K562 (cell line): ENCODE data around the gene PLCD4. TPM values are rescaled to one million over a fixed set of nuclear protein-coding genes. Genes with fewer than 3 reads are reported as not detected.

Source experiments
- BRD4 ChIP-seq: fragments of 200-600 bp; sonication (generic); IDR thresholded peaks from 2 replicates; pipeline ENCODE4 v1.6.1; 2017; ENCODE audit warnings: inconsistent platforms
- CBX8 ChIP-seq: fragments of 200-600 bp; sonication (generic); IDR thresholded peaks from 2 replicates; pipeline ENCODE4 v1.6.1; 2012; ENCODE audit warnings: borderline replicate concordance, mixed run types, low read depth, mild to moderate bottlenecking, moderate library complexity, mixed read lengths, low read length, control low read depth, inconsistent platforms; ENCODE audit not compliant: poor library complexity, severe bottlenecking; ENCODE audit errors: extremely low read depth
- CC2D1A ChIP-seq: fragments of 450-650 bp; IDR thresholded peaks from 2 replicates; pipeline ENCODE4 v1.6.1; 2017; ENCODE audit warnings: mild to moderate bottlenecking
- CTCFL ChIP-seq: IDR thresholded peaks from 2 replicates; pipeline ENCODE4 v1.6.1; 2011; ENCODE audit warnings: borderline replicate concordance, low read depth, mild to moderate bottlenecking, moderate library complexity, low read length; ENCODE audit not compliant: insufficient read depth, poor library complexity, severe bottlenecking
- FOXM1 ChIP-seq, 2 experiments: fragments of 450-650 bp in 1 of 2; sonication (generic) in 1 of 2; formaldehyde crosslinking in 1 of 2; IDR thresholded peaks; 2 replicates each; pipeline versions ENCODE4 v1.6.1 to v1.9.0; 2017 to 2022; ENCODE audit warnings: low read depth in 2 of 2, mild to moderate bottlenecking in 2 of 2, missing genetic modification reagents in 1 of 2, moderate library complexity in 1 of 2
- ILK ChIP-seq: fragments of 450-650 bp; IDR thresholded peaks from 2 replicates; pipeline ENCODE4 v1.6.1; 2016; ENCODE audit warnings: missing genetic modification characterization, low read depth, mild to moderate bottlenecking, missing compliant biosample characterization, moderate library complexity, borderline replicate concordance
- NKRF ChIP-seq: fragments of 450-650 bp; IDR thresholded peaks from 2 replicates; pipeline ENCODE4 v1.6.1; 2016; ENCODE audit warnings: borderline replicate concordance
- POU5F1 ChIP-seq: fragments of 150-350 bp; IDR thresholded peaks from 2 replicates; pipeline ENCODE4 v1.6.1; 2014; ENCODE audit warnings: borderline replicate concordance, low read length, low read depth, mild to moderate bottlenecking; ENCODE audit not compliant: partially characterized antibody
- SIX5 ChIP-seq, 2 experiments: IDR thresholded peaks; 2 replicates each; pipeline ENCODE4 v1.6.1; 2011; ENCODE audit warnings: low read length in 2 of 2, borderline replicate concordance in 1 of 2, low read depth in 1 of 2, mild to moderate bottlenecking in 1 of 2, moderate library complexity in 1 of 2; ENCODE audit not compliant: insufficient read depth in 1 of 2
- SMARCA5 ChIP-seq: fragments of 450-650 bp; IDR thresholded peaks from 2 replicates; pipeline ENCODE4 v1.6.1; 2016
- SMC3 ChIP-seq: conservative IDR thresholded peaks from 2 replicates; pipeline ENCODE4 v1.6.1; 2011; ENCODE audit warnings: low read depth, low read length, improper control_type of control experiment; ENCODE audit not compliant: insufficient read depth
- SRSF3 ChIP-seq: fragments of 200-400 bp; formaldehyde crosslinking; IDR thresholded peaks from 2 replicates; pipeline ENCODE4 v1.6.1; 2016; ENCODE audit warnings: mild to moderate bottlenecking, low read length, moderate library complexity; ENCODE audit not compliant: insufficient read depth
- TAF15 ChIP-seq: fragments of 200-400 bp; formaldehyde crosslinking; IDR thresholded peaks from 2 replicates; pipeline ENCODE4 v1.6.1; 2017; ENCODE audit warnings: mild to moderate bottlenecking, low read depth, low read length, moderate library complexity
- TAL1 ChIP-seq: fragments of 450-650 bp; IDR thresholded peaks from 2 replicates; pipeline ENCODE4 v1.6.1; 2016; ENCODE audit warnings: mild to moderate bottlenecking
- TCF3 ChIP-seq: sonication (generic); formaldehyde crosslinking; IDR thresholded peaks from 2 replicates; pipeline ENCODE4 v1.4.0; 2020; ENCODE audit warnings: mild to moderate bottlenecking, missing genetic modification reagents
- TCF7L2 ChIP-seq: fragments of 150-350 bp; IDR thresholded peaks from 2 replicates; pipeline ENCODE4 v1.6.1; 2016; ENCODE audit warnings: low read depth, mild to moderate bottlenecking, low read length, moderate library complexity
- TEAD2 ChIP-seq: fragments of 450-650 bp; IDR thresholded peaks from 2 replicates; pipeline ENCODE4 v1.6.1; 2016; ENCODE audit warnings: missing genetic modification characterization, control low read depth, missing compliant biosample characterization
- ZBTB2 ChIP-seq: fragments of 450-650 bp; IDR thresholded peaks from 2 replicates; pipeline ENCODE4 v1.6.1; 2016; ENCODE audit warnings: antibody characterized with exemption
- ZC3H8 ChIP-seq: fragments of 450-650 bp; IDR thresholded peaks from 2 replicates; pipeline ENCODE4 v1.6.1; 2017
- ZEB2 ChIP-seq: fragments of 450-650 bp; IDR thresholded peaks from 2 replicates; pipeline ENCODE4 v1.6.1; 2016
- ZNF143 ChIP-seq: sonication (generic); formaldehyde crosslinking; IDR thresholded peaks from 2 replicates; pipeline ENCODE4 v1.9.0; 2022; ENCODE audit warnings: mild to moderate bottlenecking, missing genetic modification reagents
- ZNF146 ChIP-seq: IDR thresholded peaks from one replicate; pipeline ENCODE4 v1.6.1; 2018; ENCODE audit warnings: missing compliant biosample characterization; ENCODE audit not compliant: unreplicated experiment
- ZNF764 ChIP-seq: fragments of 250-450 bp; sonication (Bioruptor Pico); IDR thresholded peaks from 2 replicates; pipeline ENCODE4 v1.4.0; 2020; ENCODE audit warnings: low read depth, mild to moderate bottlenecking, moderate library complexity
- polyA plus RNA-seq, 8 experiments: library from polyadenylated mRNA; depleted of rRNA in 4 of 8; stranded (reverse) in 5 of 8; unstranded in 3 of 8; fragments of >200 nt; fragmentation: Nextera tagmentation in 2 of 8; fragmentation: Illumina TruSeq in 1 of 8; extraction: Ambion mirVana in 2 of 8; extraction: Trizol in 1 of 8; gene quantifications; 2 replicates each; pipeline versions ENCODE4 v1.2.1 to v1.2.3, GENCODE V29; 2011 to 2014; ENCODE audit warnings: inconsistent platforms in 1 of 8, missing spikeins in 1 of 8
- total RNA-seq, 7 experiments: library from RNA; depleted of rRNA in 6 of 7; stranded (reverse); fragments of >200 nt in 6 of 7; fragmentation: Illumina TruSeq in 2 of 7; extraction: Trizol in 2 of 7; gene quantifications; 2 replicates each; pipeline versions ENCODE4 v1.2.1 to v1.2.3, GENCODE V29; 2011 to 2021; ENCODE audit warnings: low replicate concordance in 1 of 7

The PLCD4 gene
- total and polyA plus RNA-seq, 9 of the 15 experiments (the other 6 are each of a cell fraction or from before 2014, with no cell fraction given) = 0.13 to 0.38 TPM; not detected in 7

GRCh38 chr2:218568190-218569037 is 39.3 kb upstream of the PLCD4 start, which contains the start of the genes CNOT9 and USP37 (continued):
- TF ChIP-seq ZBTB2 (peak; percentile 95), FOXM1 (IDR thresholded peaks at IDR 0.05; ENCODE audit: low read depth) (no peak; the same call in 1 of the 2 replicates), FOXM1 (CRISPR knock-in tag; IDR thresholded peaks at IDR 0.05; ENCODE audit: low read depth) (no peak), TEAD2 (tag) (no peak), CBX8 (no peak), CTCFL (no peak), NKRF (0 out of 2 replicates have a peak, but pooled peaks have one; percentile 49), BRD4 (no peak), SMC3 (no peak), SMARCA5 (no peak), ZNF146 (CRISPR knock-in tag) (no peak), TAL1 (no peak), TCF3 (CRISPR knock-in tag) (no peak), CC2D1A (no peak), TAF15 (no peak), ZC3H8 (no peak), SRSF3 (no peak), ZNF764 (CRISPR knock-in tag) (no peak), POU5F1 (no peak), TCF7L2 (no peak), ZEB2 (no peak), ZNF143 (CRISPR knock-in tag) (peak; percentile 7; the same call in 1 of the 2 replicates), ILK (no peak), SIX5 (IDR thresholded peaks at IDR 0.05; ENCODE audit: borderline replicate concordance in 1 of 2, insufficient read depth in 1 of 2, low read depth in 1 of 2, low read length in 2 of 2) (no peak)
